ELF-1 (cell line): ENCODE measurements around the gene TRAF3.
"Not testable (repeated sequence)": the region's sequence is repeated elsewhere in the genome, so short reads cannot be mapped to it uniquely, and the experiment has no call there.

ENCODE experiments used
- DNase-seq: peaks from one replicate; pipeline ENCODE4 v3.0.0-alpha.2; 2016; ENCODE audit warnings: low read depth, low spot score

Gene TRAF3

GRCh38 chr14:102807013-102807406, 29.8 kb downstream of the TRAF3 start:
- DNase-seq: no peak

- DNase-seq: no peak
Observed at GRCh38 chr14:102809870-102810269, 32.6 kb downstream of the TRAF3 start.

GRCh38 chr14:102810523-102810922, 33.3 kb downstream of the TRAF3 start:
- no peak for DNase-seq

GRCh38 chr14:102811254-102811963, 34.2 kb downstream of the TRAF3 start:
- DNase-seq: peak; percentile 46

GRCh38 chr14:102811971-102812370, 34.7 kb downstream of the TRAF3 start:
- DNase-seq: no peak

GRCh38 chr14:102813691-102814090, 36.4 kb downstream of the TRAF3 start:
- no peak for DNase-seq

- DNase-seq: no peak
Observed at GRCh38 chr14:102817318-102817717, 40.1 kb downstream of the TRAF3 start.

GRCh38 chr14:102817942-102818940, 41.0 kb downstream of the TRAF3 start:
- DNase-seq: no peak

- no peak for DNase-seq
Observed at GRCh38 chr14:102819176-102819628, 42.0 kb downstream of the TRAF3 start.

- DNase-seq: no peak
Observed at GRCh38 chr14:102819747-102820330, 42.6 kb downstream of the TRAF3 start.

GRCh38 chr14:102821252-102821651, 44.0 kb downstream of the TRAF3 start:
- no peak for DNase-seq

- no peak for DNase-seq
Observed at GRCh38 chr14:102822311-102822863, 45.1 kb downstream of the TRAF3 start.

GRCh38 chr14:102822887-102823286, 45.6 kb downstream of the TRAF3 start:
- not testable (repeated sequence) for DNase-seq

- no peak for DNase-seq
Observed at GRCh38 chr14:102823546-102823945, 46.3 kb downstream of the TRAF3 start.

- no peak for DNase-seq
Observed at GRCh38 chr14:102824832-102825231, 47.6 kb downstream of the TRAF3 start.

- DNase-seq: no peak
Observed at GRCh38 chr14:102825307-102826095, 48.3 kb downstream of the TRAF3 start.

GRCh38 chr14:102826161-102826560, 48.9 kb downstream of the TRAF3 start:
- no peak for DNase-seq

GRCh38 chr14:102826751-102827675, 49.8 kb downstream of the TRAF3 start:
- no peak for DNase-seq

- peak; percentile 84 for DNase-seq
Observed at GRCh38 chr14:102827716-102828115, 50.5 kb downstream of the TRAF3 start.

- no peak for DNase-seq
Observed at GRCh38 chr14:102828151-102828550, 50.9 kb downstream of the TRAF3 start.
